HepG2 (cell line): ENCODE data around the gene TIMM23. TPM values are rescaled to one million over a fixed set of nuclear protein-coding genes. Genes with fewer than 3 reads are reported as not detected.
A peak's percentile ranks its signal among the peaks of the same experiment; 100 is the strongest.

Experiments used
- ATAC-seq: fragments of 200-7000 bp; cut with Tn5 transposase; 3 replicates; pipeline ENCODE4 v1.9.1; 2020; ENCODE audit warnings: mild to moderate bottlenecking, moderate library complexity
- BruUV-seq: library from RNA; stranded (reverse); fragments of 400-500 nt; replicated peaks from 2 replicates; lab custom pipeline; 2021; lab: Mats Ljungman, UMichigan
- CTCF ChIA-PET: fragments of 300-600 bp; formaldehyde crosslinking; extraction: SDS; loops from one replicate; lab custom pipeline; 2021; ENCODE audit warnings: low total read pairs, inconsistent platforms, low intra/inter-chr PET ratio; lab: Yijun Ruan, JAX
- POLR2A ChIA-PET: fragments of 350-600 bp; sonication (Branson Sonifier 250); formaldehyde crosslinking; loops from one replicate; lab custom pipeline; 2020; ENCODE audit warnings: antibody characterized with exemption, inconsistent platforms; lab: Yijun Ruan, JAX
- DNase-seq: peaks from one replicate; pipeline ENCODE4 v3.0.0-alpha.2; 2015; ENCODE audit warnings: low spot score
- FAIRE-seq: peaks from 3 replicates; lab custom pipeline; 2011; peaks lifted over from hg19 to GRCh38; lab: Jason Lieb, UNC
- H2AFZ ChIP-seq: one replicate; pipeline ENCODE4 v1.6.1; 2011; ENCODE audit warnings: low read length, inconsistent platforms
- H3K27ac ChIP-seq: fragments of 300-600 bp; 3 replicates; pipeline ENCODE4 v1.8.0; 2011; ENCODE audit warnings: mixed run types, mild to moderate bottlenecking, mixed read lengths, low read length, inconsistent platforms; ENCODE audit not compliant: insufficient read depth; ENCODE audit errors: extremely low read length
- H3K27me3 ChIP-seq, 2 experiments: fragments of 200-600 bp in 1 of 2; 2 replicates in 1 of 2; 3 replicates in 1 of 2; pipeline versions ENCODE4 v1.6.0 to v1.8.0; 2011; ENCODE audit warnings: low read length in 2 of 2, mild to moderate bottlenecking in 2 of 2, moderate library complexity in 2 of 2, inconsistent platforms in 1 of 2; ENCODE audit not compliant: insufficient read depth in 2 of 2, control insufficient read depth in 1 of 2
- H3K36me3 ChIP-seq, 2 experiments: fragments of 200-600 bp in 1 of 2; replicated peaks in 1 of 2; 2 replicates in 1 of 2; 3 replicates in 1 of 2; pipeline versions ENCODE4 v1.5.1 to v1.8.0; 2011; ENCODE audit warnings: low read length in 2 of 2, inconsistent platforms in 1 of 2; ENCODE audit not compliant: insufficient read depth in 2 of 2, control insufficient read depth in 1 of 2
- H3K4me1 ChIP-seq: 2 replicates; pipeline ENCODE4 v1.5.1; 2012; ENCODE audit warnings: low read length, inconsistent platforms; ENCODE audit not compliant: insufficient read depth
- H3K4me2 ChIP-seq: 2 replicates; pipeline ENCODE4 v1.6.0; 2011; ENCODE audit warnings: low read depth, low read length, inconsistent platforms
- H3K4me3 ChIP-seq, 3 experiments: fragments of 200-600 bp in 1 of 3; sonication (generic), shearing (Covaris generic) in 1 of 3; replicated peaks in 1 of 3; 2 replicates each; pipeline ENCODE4 v1.5.1; 2011 to 2016; ENCODE audit warnings: low read length in 3 of 3, inconsistent platforms in 2 of 3, low read depth in 2 of 3, mild to moderate bottlenecking in 2 of 3, control low read depth in 1 of 3, mixed read lengths in 1 of 3; ENCODE audit not compliant: insufficient read depth in 1 of 3
- H3K79me2 ChIP-seq: one replicate; pipeline ENCODE4 v1.6.1; 2011; ENCODE audit warnings: low read length, inconsistent platforms; ENCODE audit not compliant: insufficient read depth
- H3K9ac ChIP-seq: 2 replicates; pipeline ENCODE4 v1.6.0; 2011; ENCODE audit warnings: mild to moderate bottlenecking, low read depth, low read length, inconsistent platforms; ENCODE audit not compliant: insufficient read depth
- H3K9me3 ChIP-seq: 2 replicates; pipeline ENCODE4 v1.5.1; 2012; ENCODE audit warnings: mild to moderate bottlenecking, low read length
- H4K20me1 ChIP-seq: 2 replicates; pipeline ENCODE4 v1.6.0; 2011; ENCODE audit warnings: inconsistent platforms, mild to moderate bottlenecking, low read length, moderate library complexity; ENCODE audit not compliant: insufficient read depth
- NBN ChIP-seq: fragments of 450-650 bp; conservative IDR thresholded peaks from 2 replicates; pipeline ENCODE4 v1.6.1; 2017
- SPEN ChIP-seq: sonication (generic); formaldehyde crosslinking; IDR thresholded peaks from 2 replicates; pipeline ENCODE4 v1.5.1; 2020; ENCODE audit warnings: low read depth, mild to moderate bottlenecking, missing genetic modification reagents
- ZFP41 ChIP-seq: sonication (generic); formaldehyde crosslinking; IDR thresholded peaks from 2 replicates; pipeline ENCODE4 v1.4.0; 2020; ENCODE audit warnings: mild to moderate bottlenecking, missing genetic modification reagents, borderline replicate concordance
- ZNF20 ChIP-seq: sonication (generic); formaldehyde crosslinking; IDR thresholded peaks from 2 replicates; pipeline ENCODE4 v1.4.0; 2020; ENCODE audit warnings: mild to moderate bottlenecking, moderate library complexity, missing genetic modification reagents
- ZNF484 ChIP-seq: sonication (generic); formaldehyde crosslinking; IDR thresholded peaks from 2 replicates; pipeline ENCODE4 v1.5.1; 2020; ENCODE audit warnings: mild to moderate bottlenecking, low read depth, missing genetic modification reagents, borderline replicate concordance
- ZNF782 ChIP-seq: sonication (generic); formaldehyde crosslinking; IDR thresholded peaks from 2 replicates; pipeline ENCODE4 v1.4.0; 2020; ENCODE audit warnings: missing genetic modification reagents, mild to moderate bottlenecking, borderline replicate concordance
- ZNF816 ChIP-seq: sonication (generic); formaldehyde crosslinking; IDR thresholded peaks from 2 replicates; pipeline ENCODE4 v1.8.0; 2022; ENCODE audit warnings: missing genetic modification reagents, mild to moderate bottlenecking, borderline replicate concordance
- WGBS: methylation state at CpG from one replicate; pipeline ENCODE4 v1.1.6; 2017; ENCODE audit warnings: low lambda C conversion rate; 5-methylcytosine and 5-hydroxymethylcytosine counted together
- in situ Hi-C: cut with HindIII; loops from 2 replicates; pipeline ENCODE4 v1.10.0; 2017; ENCODE audit warnings: low pct_unique_long_range_greater_than_20kb; ENCODE audit not compliant: extremely low pct_ligation_motif_present
- intact Hi-C: fragments of 100-400 bp; cut with micrococcal nuclease; formaldehyde crosslinking; loops from one replicate; pipeline ENCODE4 v1.10.0; 2022; ENCODE audit not compliant: unreplicated experiment
- polyA plus RNA-seq, 8 experiments: library from polyadenylated mRNA; depleted of rRNA in 3 of 8; stranded (reverse) in 7 of 8; unstranded in 1 of 8; fragments of >200 nt; fragmentation: Illumina TruSeq in 4 of 8; extraction: Trizol in 4 of 8; gene quantifications; 2 replicates each; pipeline versions ENCODE4 v1.2.1 to v1.2.3, GENCODE V29; 2011 to 2016; ENCODE audit warnings: low read depth in 4 of 8, missing spikeins in 1 of 8, mixed read lengths in 1 of 8; ENCODE audit not compliant: insufficient read depth in 1 of 8
- total RNA-seq, 5 experiments: library from RNA; depleted of rRNA; stranded (reverse); fragments of >200 nt; fragmentation: Illumina TruSeq; extraction: Trizol; gene quantifications; 2 replicates each; pipeline ENCODE4 v1.2.3, GENCODE V29; 2016; ENCODE audit warnings: low read depth in 1 of 5
- TF ChIP-seq, protein P1 (sequence below): sonication (generic); formaldehyde crosslinking; IDR thresholded peaks from 2 replicates; pipeline ENCODE4 v1.8.0; 2022; ENCODE audit warnings: missing genetic modification reagents, mild to moderate bottlenecking, inconsistent platforms, borderline replicate concordance
- TF ChIP-seq, protein P2 (sequence below): sonication (generic); formaldehyde crosslinking; IDR thresholded peaks from 2 replicates; pipeline ENCODE4 v1.5.1; 2020; ENCODE audit warnings: mild to moderate bottlenecking, missing genetic modification reagents, borderline replicate concordance

Gene TIMM23
- total and polyA plus RNA-seq, 2 of the 13 experiments (the other 11 are each of a cell fraction or from before 2014, with no cell fraction given): 80.2 to 98.6 TPM

DNA sequence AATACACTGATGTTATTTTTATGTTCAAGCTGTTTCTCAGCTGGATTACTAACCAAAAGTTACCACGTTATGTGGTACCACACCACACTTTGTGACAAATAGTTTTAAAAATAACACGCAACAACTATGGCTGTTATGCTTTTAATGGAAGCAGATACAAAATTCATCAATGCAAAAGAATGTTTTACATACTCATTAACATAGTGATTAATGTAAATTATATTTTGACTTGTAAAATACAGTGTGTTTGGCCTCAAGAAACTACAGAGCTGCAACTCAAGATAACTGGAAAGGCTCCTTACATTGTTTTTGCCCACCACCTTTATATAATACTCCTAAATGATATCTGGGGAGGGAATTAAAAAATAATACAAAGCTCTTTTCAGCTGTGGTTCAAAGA is 32.7 kb downstream of the TIMM23 start:
- intact Hi-C loops: no loop called here
- ChIA-PET CTCF (no interaction called here), POLR2A (interaction anchor here (1.6 to 10.6 kb wide), 3 partner anchors 16 to 26 kb away, joined by 8 to 147 read pairs (median 10); partner anchors contain the start of gene NCOA4)
- peaks cover 12 to 73% of the 10 kb centered on the region in 2 experiments for H3K36me3 ChIP-seq
- FAIRE-seq (no peak), DNase-seq (no peak), ATAC-seq (no peak)
- no peak overlapping the region for H3K9ac ChIP-seq
- H3K4me1 ChIP-seq: peaks cover 84% of the 10 kb centered on the region
- H3K9me3 ChIP-seq: no peaks in the 10 kb centered on the region
- no peak overlapping the region for H3K4me2 ChIP-seq
- peaks cover 24% of the 10 kb centered on the region for H3K79me2 ChIP-seq
- no peak overlapping the region for H3K4me3 ChIP-seq
- H3K27ac ChIP-seq: no peak overlapping the region
- in situ Hi-C loops: no loop called here
- peaks cover 31% of the 10 kb centered on the region for H4K20me1 ChIP-seq
- H3K27me3 ChIP-seq: no peaks in the 10 kb centered on the region
- no peak overlapping the region for H2AFZ ChIP-seq
- BruUV-seq: TSS peak; percentile 17
- 98% methylated on average over 2 of the region's 2 CpGs for WGBS
- TF ChIP-seq ZNF20 (CRISPR knock-in tag): no peak
- TF ChIP-seq, protein P1, sequence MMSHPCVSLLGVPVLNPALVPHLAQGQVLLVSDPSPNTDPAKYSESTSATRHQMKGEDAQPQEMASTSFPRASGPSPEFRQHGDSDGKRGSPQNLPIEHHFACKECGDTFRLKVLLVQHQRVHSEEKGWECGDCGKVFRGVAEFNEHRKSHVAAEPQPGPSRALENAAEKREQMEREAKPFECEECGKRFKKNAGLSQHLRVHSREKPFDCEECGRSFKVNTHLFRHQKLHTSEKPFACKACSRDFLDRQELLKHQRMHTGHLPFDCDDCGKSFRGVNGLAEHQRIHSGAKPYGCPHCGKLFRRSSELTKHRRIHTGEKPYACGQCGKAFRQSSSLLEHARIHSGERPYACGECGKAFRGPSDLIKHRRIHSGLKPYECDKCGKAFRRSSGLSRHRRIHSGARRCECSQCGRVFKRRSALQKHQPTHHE (CRISPR knock-in tag): no peak
- TF ChIP-seq, protein P2, sequence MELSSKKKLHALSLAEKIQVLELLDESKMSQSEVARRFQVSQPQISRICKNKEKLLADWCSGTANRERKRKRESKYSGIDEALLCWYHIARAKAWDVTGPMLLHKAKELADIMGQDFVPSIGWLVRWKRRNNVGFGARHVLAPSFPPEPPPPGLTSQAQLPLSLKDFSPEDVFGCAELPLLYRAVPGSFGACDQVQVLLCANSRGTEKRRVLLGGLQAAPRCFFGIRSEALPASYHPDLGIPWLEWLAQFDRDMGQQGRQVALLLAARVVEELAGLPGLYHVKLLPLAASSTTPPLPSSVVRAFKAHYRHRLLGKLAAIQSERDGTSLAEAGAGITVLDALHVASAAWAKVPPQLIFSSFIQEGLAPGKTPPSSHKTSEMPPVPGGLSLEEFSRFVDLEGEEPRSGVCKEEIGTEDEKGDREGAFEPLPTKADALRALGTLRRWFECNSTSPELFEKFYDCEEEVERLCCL (CRISPR knock-in tag): no peak
- no peak for TF ChIP-seq SPEN (CRISPR knock-in tag)
- TF ChIP-seq ZNF782 (CRISPR knock-in tag): no peak
- TF ChIP-seq ZNF816 (CRISPR knock-in tag): no peak
- TF ChIP-seq NBN: no peak
- no peak for TF ChIP-seq ZNF484 (CRISPR knock-in tag)
- no peak for TF ChIP-seq ZFP41
- TF ChIP-seq, all 625 proteins: peak for 0
